ENCODE data around the gene PTPRU.

DNA sequence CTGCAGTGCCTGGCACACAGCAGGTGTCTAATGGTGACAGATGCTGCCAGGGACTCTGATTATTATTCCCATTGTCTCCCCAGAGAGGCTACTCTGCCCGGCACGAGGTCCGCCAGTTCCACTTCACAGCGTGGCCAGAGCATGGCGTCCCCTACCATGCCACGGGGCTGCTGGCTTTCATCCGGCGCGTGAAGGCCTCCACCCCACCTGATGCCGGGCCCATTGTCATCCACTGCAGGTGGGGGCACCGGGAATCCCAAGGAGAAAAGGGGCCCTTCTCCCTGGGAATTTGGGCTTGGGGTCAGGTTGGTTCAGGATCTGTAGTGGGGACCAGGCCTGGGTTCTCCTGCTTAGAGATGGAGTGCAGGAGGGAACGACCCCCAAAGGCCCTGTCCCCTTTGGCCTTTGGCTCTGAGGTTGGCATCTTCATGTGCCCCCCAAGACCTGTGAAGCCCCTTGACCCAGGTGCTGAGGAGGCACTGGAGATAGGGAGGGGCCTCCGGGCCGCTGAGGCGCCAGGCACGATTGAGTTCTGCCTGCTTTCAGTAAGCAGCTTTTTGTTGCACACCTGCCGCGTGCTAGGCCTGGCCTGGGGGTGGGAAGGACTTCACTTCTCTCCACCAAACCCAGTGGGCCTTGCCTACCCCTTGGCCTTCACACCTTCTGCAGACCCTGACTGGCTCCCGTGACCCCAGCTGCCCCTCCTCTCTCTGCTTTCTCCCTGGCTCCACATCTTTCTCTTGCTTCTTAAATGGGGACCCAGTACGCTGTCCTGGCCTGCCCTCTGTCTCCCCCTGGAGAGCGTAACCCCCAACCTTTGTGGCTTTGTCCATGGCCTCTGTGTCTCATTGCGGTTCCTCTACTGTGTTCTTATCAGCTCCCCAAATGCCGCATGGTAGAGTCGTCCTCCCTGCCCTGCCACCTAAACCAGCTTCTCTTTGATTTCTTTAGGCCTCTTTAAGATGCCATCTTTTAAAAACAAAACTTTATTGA lies 76.4 kb downstream of the PTPRU start:
- TF ChIP-seq CTCF (IDR thresholded peaks at IDR 0.05; ENCODE audit: low read depth, low read length): no peak
- TF ChIP-seq MAX (IDR thresholded peaks at IDR 0.05; ENCODE audit: low read depth, low read length): no peak
